HG02981 (cell line): ENCODE results near the gene CMIP.

Experiments
- ATAC-seq: cut with Tn5 transposase; IDR thresholded peaks from one replicate; pipeline ENCODE4 v1.9.1; 2021; ENCODE audit warnings: mild to moderate bottlenecking, moderate library complexity; ENCODE audit not compliant: unreplicated experiment

CMIP gene

DNA sequence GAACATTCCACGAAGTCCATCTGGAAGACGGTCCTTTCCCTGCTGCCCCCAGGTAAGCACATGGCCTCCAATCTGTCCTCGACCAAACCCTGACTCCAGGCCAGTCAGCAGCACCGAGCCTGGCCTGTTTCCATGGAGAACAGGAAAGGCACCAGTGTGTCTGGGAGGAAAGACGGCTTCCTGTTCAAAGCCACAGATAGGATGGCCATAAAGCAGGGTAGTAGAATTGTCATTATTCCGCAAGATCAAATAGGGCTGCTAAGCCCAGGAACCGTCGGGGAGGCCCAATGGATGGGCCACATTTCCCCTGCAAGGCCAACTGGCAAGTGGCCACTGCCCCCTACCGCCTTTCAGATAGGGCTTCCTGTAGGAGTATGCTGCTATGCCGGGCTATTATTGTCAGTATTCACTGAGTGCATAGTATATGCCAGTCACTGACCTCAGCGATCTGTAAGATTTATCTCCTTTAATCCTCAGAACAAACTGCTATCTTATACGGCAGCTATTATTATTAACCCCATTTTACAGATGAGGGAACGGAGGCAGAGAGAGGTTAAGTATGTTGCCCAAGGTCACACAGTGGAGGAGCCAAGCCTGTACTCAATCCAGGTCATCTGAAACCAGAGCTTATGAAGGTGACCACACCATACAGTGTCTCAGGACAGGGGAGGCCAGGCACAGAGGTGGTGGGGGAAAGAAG, 311.5 kb downstream of the CMIP start:
- no peak for ATAC-seq

DNA sequence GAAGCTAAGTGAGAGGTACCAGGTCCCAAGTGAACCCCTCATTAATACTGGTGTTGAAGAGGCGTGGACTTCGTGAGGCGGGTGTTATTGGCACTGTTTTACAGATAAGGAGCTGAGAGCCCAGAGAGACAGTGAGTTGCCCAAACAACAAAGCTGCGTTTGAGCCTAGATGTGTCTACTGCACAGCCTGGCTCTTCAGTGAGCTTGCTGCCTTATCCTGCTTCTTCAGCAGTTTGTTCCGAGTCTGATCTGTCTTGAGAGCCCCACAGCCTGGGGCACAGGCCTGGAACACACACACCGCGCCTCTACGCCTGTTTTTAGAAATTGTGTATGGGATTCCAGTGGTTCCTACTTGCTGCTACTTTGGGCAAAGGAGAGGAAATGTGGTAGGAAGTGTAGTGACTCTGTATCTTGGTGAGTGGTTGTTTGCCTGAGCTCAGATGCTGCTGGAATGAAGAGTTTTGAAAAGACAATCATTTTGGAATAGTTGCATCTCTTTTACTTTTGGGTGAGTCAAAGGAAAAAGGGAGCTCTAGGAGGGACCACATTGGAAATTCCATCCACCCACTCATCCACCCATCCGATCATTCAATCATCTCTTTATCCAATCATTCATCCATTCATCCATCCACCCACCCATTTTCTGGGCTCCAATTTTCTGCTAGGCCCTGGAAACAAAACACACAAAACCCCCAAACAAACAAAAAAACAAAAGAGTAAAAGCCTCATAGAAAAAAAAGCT, 312.2 kb downstream of the CMIP start:
- no peak for ATAC-seq

DNA sequence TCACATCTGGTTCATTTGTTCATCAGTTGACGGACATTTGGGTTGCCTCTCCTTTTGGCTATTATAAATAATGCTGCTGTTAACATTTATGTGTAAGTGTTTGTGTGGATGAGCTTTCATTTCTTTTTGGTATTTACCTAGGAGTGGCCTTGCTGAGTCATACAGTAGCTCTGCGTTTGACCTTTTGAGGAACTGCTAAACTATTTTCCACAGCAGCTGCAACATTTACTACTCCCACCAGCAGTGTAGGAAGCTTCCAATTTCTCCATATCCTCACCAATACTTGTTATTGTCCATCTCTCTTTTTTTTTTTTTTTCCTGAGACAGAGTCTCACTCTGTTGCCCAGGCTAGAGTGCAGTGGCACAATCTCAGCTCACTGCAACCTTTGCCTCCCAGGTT, 313.8 kb downstream of the CMIP start:
- no peak for ATAC-seq
